IPS-11a (cell line): ENCODE measurements around the gene ZCCHC17.

Source experiments
- H3K4me3 ChIP-seq: one replicate; pipeline ENCODE4 v1.5.1; 2013; ENCODE audit warnings: low read depth, low read length, control low read depth

ZCCHC17 gene

DNA sequence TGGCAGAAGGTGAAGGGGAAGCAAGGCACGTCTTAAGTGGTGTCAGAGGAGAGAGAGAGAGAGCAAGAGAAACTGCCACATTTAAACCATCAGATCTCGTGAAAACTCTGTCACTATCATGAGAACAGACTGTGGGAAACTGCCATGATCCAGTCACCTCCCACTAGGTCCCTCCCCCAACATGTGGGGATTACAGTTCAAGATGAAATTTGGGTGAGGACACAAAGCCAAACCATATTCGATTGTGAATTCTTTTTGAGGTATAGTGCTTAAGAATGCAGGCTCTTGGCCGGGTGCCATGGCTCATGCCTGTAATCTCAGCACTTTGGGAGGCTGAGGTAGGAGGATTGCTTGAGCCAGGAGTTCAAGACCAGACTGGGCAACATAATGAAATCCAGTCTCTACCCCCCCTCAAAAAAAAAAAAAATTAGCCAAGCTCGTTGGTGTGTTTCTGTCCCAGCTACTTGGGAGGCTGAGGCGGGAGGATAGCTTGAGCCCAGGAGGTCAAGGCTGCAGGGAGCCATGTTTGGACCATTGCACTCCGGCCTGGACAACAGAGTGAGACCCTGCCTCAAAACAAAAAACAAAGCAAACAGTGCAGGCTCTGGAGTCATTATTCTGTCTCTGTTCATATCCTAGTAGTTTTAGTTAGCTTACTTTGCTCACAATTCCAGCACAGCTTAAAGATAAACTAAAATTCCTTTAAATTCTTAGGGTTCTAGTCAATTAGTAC is 6.0 kb downstream of the ZCCHC17 start:
- H3K4me3 ChIP-seq: no peak overlapping the region

DNA sequence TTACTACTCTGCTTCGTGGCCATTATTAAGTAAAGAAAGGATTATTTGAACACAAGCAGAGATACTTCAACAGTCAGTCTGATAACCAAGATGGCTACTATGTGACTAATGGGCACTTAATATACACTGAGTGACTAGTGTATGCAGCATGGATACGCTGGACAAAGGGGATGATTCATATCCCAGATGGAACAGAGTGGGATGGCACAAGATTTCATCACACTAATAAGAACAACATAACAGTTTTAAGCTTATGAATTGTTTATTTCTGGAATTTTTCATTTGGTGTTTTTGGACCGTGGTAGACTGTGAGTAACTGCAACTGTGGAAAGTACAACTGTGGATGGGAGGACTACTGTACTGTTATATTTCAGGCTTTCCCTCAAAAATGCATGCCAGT is 9.4 kb downstream of the ZCCHC17 start:
- no peak overlapping the region for H3K4me3 ChIP-seq

DNA sequence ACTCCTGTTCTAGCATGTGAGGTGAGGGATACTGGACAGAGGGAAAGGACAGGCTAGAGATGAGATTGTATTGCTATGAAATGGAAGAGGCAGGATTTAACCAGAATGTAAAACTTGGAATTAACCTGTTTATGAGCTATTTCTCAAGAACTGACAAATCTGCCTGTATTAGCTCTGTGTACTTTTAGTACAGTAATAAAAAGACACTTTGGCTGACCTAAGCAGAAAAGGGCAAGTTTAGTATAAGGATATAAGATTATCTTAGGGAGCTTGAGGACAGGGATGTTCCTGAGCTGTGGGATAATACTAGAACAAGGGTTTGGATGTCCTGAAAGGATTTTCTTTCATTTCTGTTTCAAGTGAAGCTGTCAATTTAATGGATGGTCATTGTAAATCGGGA is 11.2 kb downstream of the ZCCHC17 start:
- H3K4me3 ChIP-seq: no peak overlapping the region

DNA sequence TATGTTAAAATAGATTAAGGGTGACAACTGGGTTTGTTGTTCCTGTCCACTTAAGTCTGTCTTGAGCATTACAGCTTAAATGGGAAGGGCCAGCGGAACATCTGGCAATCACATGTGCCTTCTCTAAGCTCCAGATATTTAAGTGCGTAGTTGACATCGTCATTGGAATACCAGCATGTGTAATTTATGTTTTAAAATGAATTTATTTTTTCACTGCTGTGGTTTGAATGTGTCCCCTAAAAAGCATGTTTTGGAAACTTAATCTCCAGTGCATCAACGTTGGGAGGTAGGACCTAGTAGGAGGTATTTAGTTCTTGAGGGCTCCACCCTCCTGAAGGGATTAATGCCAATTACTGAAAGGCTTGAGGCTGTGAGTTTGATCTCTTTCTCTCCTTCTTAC is 13.4 kb downstream of the ZCCHC17 start:
- H3K4me3 ChIP-seq: no peak overlapping the region

GRCh38 chr1:31315902-31316301 is 19.1 kb downstream of the ZCCHC17 start:
- H3K4me3 ChIP-seq: no peak overlapping the region

DNA sequence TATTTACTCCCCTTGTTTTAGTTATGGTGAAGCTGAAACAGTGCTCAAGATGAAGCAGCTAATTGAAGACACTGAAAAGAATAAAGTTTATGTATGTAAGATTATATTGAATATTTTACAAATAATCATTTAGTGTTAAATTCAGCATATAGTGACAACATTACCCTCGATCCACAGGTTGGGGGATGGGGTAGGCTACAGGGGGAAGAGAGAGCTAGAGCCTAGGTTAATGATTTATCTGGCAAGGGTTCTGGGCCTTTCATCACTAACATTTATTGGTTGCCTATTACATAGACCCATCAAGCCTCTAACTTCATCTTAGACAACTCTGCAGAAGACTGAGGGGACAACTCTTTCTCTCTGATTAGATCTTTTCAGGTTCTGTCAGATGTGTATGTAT is 21.3 kb downstream of the ZCCHC17 start:
- no peak overlapping the region for H3K4me3 ChIP-seq

- no peak overlapping the region for H3K4me3 ChIP-seq
These were observed 27.3 kb downstream of the ZCCHC17 start for GRCh38 chr1:31324093-31324492.

DNA sequence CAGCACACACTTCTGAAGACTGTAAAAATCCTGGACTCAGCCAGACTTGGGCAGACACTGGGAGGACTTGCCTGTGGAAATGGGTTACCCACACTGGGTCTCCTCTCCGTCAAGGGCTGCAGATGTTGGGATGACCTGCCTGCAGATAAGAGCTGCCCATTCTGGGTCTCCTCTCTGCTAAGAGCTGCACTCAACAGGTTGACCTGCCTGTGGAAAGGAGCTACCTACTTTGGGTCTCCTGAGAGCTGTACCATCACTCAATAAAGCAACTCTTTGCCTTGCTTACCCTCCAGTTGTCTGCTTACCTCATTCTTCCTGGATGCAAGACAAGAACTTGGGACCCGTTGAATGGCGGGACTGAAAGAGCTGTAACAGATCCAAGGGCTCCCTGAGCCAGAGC is 28.2 kb downstream of the ZCCHC17 start:
- no peak overlapping the region for H3K4me3 ChIP-seq

GRCh38 chr1:31326461-31326860 is 29.6 kb downstream of the ZCCHC17 start:
- H3K4me3 ChIP-seq: no peak overlapping the region

DNA sequence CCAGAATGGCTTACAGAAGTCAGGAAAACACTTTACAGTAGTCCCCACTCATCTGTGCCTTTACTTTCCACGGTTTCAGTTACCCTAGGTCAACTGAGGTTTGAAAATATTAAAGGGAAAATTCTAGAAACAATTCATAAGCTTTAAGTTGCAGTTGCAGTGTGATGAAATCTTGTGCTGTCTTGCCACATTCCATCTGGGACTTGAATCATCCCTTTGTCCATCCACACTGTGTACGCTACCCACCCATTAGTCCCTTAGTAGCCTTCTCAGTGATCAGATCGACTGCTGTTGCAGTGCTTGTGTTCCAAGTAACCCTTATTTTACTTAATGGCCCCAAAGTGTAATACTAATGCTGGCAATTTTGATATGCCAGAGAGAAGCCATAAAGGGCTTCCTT is 30.5 kb downstream of the ZCCHC17 start:
- no peak overlapping the region for H3K4me3 ChIP-seq

- H3K4me3 ChIP-seq: no peak overlapping the region
These were observed 38.2 kb downstream of the ZCCHC17 start for GRCh38 chr1:31335007-31335406.

DNA sequence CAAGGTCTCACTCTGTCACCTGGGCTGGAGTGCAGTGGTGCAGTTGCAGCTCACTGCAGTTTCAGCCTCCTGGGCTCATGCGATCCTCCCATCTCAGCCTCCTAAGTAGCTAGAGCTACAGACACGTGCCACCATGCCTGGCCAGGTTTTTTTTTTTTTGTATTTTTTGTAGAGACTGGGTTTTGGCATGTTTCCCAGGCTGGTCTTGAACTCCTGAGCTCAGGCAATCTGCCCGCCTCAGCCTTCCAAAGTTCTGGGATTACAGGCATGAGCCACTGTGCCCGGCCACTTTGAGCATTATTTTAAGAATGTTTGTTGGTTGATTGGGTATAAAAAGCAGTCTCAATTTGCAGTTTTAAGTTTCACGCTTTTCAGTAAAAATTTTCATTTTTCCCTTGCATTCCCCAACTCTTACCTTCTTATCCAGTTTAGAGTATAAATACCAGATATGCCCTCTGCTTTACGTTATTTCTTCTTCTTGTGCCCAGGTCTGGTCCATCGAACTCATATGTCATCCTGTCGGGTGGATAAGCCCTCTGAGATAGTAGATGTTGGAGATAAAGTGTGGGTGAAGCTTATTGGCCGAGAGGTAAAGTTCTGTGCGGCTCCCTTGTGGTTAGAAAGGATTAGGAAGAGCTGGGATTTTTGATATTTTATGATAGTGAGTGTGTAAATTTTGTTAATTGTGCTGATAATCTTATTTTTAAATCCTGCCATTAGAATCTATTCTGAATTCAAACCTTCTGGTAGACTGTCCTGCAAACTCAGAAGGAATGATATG is 40.0 kb downstream of the ZCCHC17 start:
- no peak overlapping the region for H3K4me3 ChIP-seq

DNA sequence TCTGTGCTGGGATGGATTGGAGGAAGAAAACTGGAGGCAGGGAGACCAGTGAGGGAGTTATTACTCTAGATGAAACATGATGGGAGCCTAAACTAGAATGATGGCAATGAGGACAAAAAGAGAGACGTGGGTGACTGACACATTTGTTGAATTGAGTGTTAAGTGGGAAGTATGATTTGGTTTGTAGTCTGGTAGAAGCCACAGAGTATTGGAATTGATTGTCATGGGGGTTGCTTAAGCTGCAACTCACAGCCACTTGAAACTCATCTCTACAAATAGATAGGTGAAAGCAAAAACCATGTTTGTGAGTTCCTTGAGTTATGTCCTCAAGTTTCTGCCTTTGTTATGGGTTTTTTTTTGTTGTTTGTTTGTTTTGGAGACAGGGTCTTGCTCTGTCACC is 47.7 kb downstream of the ZCCHC17 start:
- H3K4me3 ChIP-seq: no peak overlapping the region

- H3K4me3 ChIP-seq: no peak overlapping the region
These were observed 48.8 kb downstream of the ZCCHC17 start for GRCh38 chr1:31345635-31346034.

DNA sequence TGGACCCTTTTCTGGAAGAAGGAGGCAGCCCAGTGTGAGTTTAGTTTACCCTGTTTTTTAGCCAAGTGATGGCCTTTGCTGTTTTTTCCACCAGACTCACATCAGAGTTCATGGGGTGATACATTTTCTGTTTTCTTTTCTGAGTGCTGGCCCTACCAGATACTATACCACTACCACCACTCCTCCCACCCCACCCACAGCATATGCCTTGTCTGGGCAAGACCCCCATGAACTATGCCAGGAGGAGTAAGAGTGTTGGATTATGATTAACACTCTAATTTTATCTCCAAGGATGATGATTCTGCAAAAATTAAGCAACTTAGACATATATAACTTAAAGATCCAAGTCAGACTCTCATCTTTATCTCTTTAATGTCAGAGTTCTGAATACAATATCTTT is 50.0 kb downstream of the ZCCHC17 start:
- no peak overlapping the region for H3K4me3 ChIP-seq

- no peak overlapping the region for H3K4me3 ChIP-seq
These were observed 51.6 kb downstream of the ZCCHC17 start for GRCh38 chr1:31348449-31348848.

DNA sequence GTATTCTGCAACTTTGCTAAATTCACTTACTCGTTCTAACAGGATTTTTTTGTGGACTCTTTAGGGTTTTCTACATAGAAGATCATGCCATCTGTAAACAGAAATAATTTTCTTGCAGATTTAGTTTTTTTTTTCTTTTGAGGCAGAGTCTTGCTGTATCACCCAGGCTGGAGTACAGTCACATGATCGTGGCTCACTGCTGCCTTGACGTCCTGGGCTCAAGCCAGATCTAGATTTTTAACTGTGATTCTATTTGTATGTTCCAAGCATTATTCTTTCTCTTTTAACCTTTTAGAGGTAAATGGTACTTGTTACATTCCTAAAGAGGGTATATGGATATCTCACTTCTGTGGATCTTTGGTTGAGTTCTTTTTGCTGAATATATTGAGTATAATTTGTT is 57.5 kb downstream of the ZCCHC17 start:
- no peak overlapping the region for H3K4me3 ChIP-seq

- H3K4me3 ChIP-seq: no peak overlapping the region
These were observed 59.6 kb downstream of the ZCCHC17 start for GRCh38 chr1:31356427-31356826.

GRCh38 chr1:31361607-31362006 is 64.8 kb downstream of the ZCCHC17 start:
- no peak overlapping the region for H3K4me3 ChIP-seq

DNA sequence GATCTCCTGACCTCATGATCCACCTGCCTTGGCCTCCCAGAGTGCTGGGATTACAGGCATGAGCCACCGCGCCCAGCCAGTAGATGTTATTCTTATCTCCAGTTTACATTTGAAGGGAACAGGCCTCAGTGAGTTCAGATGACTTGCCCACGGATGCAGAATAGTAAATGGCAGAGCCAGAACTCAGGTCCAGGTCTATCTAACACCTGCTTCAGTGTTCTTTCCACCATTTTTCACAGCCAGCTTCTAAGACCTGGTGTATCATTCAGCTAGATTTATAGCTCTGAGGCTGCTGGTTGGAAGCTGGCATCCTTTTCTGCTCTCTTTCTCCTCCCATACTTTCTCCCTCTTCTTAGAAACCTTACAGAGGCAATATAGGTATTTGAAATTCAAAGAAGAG is 65.2 kb downstream of the ZCCHC17 start:
- no peak overlapping the region for H3K4me3 ChIP-seq

GRCh38 chr1:31364561-31365250 is 67.9 kb downstream of the ZCCHC17 start:
- H3K4me3 ChIP-seq: no peak overlapping the region

DNA sequence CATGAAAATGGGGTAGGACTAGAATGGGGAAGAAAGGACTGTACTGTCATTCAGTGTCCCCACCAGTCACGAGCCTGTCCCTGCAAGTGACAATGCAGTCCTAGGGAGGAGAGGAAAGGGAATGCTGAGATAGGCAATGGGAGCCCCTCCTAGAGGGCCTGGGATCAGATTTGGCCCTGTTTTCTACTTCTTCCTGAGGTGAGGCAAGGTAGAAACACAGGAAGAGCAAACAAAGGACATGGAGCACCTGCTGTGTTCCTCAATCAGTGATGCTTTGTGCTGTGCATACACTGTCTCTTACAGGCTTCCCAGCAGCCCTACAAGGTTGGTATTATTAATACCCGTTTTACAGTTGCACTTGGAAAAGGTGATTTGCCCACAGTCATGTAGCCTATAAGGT is 70.0 kb downstream of the ZCCHC17 start:
- no peak overlapping the region for H3K4me3 ChIP-seq
